Effector CD4-positive, alpha-beta T cell (primary cell): Measurements from ENCODE around the gene PALMD.

Experiments used
- DNase-seq: peaks from one replicate; pipeline ENCODE4 v3.0.0-alpha.2; 2020

Gene PALMD

DNA sequence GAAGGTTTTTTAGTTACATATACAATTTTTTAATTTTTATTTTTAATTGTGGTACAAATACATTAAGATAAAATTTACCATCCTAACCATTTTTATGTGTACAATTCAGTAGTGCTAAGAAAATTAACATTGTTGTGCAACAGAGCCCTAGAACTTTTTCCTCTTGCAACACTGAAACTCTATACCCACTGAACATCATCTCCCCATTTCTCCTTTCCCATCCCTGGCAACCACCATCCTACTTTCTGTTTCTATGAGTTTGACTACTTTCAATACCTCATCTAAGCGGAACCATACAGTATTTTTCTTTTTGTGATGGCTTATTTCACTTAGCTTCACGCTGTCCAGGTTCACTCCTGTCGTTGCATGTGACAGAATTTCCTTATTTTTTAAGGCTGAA is 54.1 kb downstream of the PALMD start:
- no peak for DNase-seq

DNA sequence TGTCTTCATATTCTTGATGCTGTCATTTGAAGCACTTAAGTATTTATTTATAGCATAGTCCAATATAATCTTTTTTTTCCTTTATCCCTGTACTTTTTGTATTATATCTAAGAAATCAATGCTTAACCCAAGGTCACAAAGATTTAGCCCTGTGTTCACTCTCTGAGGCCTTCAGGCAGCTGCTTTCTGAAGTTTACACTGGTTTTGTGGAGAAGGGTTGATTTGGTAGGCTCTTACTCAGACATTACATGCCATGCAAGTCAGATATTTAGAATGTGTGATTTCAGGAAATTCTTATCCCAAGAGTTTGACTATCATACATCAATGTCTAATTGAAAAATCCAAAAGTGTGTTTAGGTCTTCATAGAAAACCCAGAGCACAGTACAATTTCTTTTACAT is 56.3 kb downstream of the PALMD start:
- no peak for DNase-seq

DNA sequence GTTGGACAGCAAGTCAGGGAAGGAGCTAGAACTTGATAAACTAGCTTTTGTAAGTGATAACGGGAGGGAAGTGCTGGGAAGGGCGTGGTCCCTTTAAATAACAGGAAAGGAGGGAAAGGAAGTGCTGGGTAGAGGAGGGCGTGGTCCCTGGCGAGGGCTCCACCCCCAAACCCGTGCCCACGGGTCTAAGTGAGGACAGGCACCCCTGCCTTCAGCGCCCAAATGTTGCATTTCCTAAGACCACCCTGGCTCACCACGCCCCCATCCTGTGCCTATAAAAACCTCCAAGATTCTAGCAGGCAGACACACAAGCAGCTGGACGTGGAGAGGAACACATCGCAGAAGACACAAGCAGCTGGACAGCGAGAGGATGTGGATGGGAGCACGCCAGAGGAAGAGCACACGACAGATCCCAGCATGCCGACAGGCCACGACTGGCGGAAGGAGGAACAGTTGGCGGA is 58.5 kb downstream of the PALMD start:
- no peak for DNase-seq

DNA sequence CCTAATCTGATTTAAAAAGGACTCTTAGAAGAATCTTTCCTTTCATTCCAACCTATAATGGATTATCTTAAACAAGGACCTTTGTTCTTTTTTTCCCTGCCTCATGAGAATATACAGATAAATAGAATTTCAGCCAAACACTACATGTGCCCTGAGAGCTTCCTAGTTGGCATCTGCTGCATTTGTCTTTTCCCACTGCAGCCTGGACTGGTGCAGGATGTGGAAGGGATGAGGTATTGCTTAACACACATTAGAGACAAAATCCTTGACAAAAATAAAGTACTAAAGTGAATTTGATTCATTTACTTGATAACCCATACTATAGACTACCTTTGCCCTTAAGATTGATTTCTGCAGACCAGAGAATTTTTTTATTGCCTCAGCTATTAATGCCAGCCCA is 59.5 kb downstream of the PALMD start:
- no peak for DNase-seq

DNA sequence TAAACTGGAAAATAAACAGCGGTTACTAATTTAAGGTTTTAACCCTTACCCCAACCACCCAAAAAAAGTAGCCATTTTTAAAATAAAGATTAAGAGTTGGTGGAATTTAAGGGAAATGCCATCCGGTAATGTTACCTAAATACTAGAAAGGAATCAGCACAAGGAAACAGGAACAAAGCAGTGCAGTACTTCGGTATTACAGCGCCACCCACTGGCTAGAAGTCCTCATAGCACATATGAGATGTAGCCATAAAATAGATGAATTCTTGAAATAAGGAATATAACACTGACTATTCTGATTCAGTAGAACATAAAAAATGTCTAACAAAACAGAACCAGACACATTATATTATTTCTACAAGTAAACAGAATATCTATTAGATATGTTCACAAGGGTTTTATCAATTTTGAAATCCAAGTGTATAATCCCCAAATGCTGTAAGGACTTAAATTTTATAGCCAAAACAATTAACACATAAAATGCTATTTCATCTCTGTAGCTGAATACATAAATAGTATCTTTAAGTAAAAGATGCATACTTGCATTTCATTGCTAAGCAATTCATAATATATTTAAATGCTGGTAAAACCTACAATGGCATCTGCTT is 61.7 kb downstream of the PALMD start:
- peak; percentile 30 for DNase-seq

DNA sequence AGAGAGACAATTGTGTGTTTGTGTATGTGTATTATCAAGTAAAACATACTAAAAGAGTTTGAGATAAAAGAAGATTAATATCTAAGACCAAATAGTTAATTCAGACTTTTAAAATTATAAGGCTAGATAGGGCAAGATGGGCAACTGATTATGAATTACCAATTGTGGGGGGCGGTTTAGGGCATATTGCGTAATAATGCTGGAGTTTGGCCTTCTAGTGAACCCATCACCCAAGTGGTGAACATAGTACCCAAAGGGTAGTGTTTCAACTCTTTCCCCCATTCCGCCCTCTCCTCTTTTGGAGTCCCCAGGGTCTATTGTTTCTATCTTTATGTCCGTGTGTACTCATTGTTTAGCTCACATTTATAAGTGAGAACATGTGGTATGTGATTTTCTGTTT is 65.1 kb downstream of the PALMD start:
- no peak for DNase-seq

DNA sequence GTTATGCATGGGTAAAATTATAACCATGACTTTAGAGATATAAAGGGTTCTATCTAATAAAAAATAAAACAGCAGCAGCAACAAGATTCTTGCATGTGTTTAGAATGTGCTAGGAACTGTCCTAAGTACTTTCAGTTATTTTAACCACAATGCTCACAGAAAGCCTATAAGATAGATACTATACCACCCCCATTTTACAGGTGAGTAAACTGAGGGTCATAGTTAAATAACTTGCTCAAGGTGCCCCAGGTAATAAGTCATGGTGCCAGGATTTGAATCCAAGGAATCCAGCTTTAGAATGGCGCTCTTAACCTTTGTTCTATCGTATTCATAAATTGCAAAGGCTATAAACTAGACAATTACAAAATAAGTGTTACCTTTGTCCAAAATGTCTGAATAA is 67.1 kb downstream of the PALMD start:
- DNase-seq: no peak

DNA sequence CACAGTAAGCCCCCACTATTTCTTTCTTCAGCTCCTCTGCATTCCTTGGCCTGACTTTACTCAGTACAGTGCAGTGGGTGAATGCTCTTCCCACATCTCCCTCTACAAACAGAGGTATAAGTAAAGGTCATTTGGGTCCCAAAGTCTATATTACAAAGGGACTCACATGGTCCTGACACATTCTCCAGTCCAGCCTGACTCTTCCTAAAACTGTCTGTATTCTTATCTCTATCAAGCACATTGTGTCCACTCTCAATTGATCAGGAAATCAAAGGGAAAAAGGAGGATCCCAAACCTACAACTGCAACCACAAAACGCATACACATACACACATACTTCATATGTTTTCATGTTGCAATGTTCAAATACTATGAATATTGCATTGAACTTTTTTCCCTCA is 71.1 kb downstream of the PALMD start:
- no peak for DNase-seq

DNA sequence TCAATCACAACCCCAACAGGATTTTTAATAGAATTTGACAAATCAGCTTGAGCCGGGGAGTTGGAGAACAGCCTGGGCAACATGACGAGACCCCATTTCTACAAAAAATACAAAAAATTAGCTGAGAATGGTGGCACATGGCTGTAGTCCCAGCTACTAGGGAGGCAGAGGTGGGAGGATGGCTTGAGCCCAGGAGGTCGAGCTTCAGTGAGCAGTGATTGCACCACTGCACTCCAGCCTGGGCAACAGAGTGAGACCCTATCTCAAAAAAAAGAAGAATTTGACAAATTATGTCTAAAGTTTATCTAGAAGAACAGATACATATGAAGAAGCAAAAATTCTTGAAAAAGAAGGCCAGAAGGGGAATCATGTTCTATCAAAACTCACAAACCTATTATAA is 77.3 kb downstream of the PALMD start:
- no peak for DNase-seq

DNA sequence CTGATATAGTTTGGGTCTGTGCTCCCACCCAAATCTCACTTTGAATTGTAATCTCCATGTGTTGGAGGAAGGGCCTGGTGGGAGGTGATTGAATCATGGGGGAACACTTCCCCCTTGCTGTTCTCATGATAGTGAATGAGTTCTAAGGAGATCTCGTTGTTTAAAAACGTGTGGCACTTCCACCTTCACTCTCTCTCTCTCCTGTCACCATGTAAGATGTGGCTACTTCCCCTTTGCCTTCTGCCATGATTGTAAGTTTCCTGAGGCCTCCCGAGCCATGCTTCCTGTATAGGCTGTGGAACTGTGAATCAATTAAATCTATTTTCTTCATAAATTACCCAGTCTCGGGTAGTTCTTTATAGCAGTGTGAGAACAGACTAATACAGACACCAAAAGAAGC is 80.1 kb downstream of the PALMD start:
- no peak for DNase-seq

DNA sequence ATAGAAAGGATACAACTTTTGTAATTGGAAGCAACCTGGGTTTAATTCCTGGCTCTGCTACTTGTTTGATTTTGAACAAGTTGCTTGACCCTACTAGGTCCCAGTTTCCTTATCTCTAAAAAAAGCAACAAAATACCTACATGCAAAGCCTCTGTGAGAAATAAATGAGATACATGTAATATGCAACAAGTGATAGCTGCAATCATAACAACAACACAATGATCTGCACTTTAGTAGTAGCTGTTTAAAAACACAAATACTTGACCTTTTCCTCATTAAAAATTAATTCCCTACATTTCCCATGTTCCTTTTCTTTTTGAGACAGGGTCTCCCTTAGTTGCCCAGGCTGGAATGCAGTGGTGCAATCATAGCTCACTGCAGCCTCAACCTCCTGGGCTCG is 80.5 kb downstream of the PALMD start:
- DNase-seq: no peak

DNA sequence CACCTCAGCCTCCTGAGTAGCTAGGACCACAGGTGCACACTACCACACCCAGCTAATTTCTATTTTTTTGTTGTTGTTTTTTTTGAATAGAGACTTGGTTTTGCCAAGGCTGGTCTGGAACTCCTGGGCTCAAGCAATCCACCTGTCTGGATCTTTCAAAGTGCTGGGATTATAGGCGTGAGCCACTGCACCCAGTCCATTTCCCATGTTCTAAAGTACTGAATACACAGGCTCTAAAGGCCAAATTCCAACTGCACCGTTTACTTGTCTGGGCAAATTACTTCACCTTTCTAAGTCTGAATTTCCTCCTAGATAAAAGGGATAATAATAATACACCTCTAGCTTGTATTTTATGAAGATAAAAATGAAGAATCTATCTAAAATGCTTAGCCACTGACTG is 80.9 kb downstream of the PALMD start:
- no peak for DNase-seq

DNA sequence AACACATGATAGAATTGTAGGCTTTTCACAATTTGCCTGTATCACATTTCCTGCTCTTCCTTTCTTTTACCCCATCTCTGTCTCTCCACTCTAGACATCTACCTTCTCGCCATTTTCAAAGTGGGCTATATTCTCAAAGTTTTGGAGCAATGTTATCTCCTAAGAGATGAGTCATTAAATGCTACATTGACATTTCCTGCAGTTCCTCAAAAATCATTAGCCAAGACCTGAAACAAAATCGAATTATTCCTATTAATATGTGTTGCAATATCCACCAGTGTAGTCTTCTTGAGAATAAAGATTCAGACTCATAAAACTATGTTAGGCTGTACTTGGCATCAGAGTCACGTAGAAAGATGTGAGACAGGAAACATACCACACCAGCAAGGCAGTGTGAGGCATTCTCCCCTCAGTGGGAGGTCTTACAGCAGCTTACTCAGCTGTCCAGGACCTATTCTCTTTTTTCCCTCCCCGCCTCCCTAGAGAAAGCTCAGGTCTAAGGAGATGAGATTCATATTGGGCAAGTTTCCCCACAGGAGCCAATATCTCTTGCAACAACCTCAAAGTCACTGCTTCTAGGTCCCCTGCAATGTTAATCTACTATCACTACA is 81.8 kb downstream of the PALMD start:
- DNase-seq: no peak

DNA sequence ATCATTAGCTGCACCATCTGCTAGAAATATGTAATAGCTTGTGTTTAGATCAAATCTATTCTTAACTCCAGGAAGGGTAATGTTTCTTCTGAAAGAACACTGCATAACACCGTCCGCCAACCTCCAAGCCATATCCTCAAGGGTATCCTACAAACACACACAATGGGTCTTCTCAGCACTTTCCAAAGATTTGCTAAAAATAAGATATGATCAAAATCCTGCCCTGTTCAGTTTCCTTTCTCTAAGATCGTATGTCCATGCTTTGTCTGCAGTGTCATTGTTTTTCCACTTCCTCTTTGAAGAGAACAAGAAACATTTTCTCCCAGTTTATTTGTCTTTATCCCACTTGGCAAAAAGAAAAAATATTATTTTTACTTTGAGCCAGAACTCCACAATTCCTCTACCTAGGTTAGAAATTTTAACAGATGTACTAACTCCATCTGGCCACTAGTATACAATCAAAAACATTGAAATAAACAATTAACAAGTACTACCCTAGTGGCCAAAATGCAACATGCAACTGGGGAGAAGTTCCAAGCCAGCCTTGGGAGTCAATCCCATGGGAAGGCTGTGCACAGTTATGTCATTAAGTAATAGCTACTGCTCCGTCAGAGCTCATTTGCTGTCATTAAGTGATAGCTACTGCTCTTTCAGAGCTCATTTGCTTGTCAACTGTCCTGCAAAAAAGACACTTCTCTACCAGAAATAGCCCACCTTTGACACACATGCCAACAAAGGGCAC is 82.8 kb downstream of the PALMD start:
- DNase-seq: no peak

DNA sequence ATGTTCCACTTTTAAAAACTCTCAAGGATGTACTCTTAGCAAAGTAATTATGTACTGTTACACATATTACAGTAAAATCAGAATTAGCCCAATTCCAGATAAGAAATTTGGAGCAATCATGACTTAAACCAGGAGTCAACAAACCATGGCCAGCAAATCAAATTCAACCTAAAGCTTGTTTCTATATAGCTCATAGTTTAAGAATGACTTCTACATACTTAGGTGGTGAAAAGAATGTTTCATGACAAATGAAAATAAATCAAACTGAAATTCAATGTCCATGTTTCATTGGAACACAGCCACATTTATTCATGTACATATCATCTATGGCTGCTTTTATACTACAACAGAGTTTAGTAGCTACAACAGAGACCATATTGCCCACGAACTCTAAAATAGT is 85.5 kb downstream of the PALMD start:
- no peak for DNase-seq

DNA sequence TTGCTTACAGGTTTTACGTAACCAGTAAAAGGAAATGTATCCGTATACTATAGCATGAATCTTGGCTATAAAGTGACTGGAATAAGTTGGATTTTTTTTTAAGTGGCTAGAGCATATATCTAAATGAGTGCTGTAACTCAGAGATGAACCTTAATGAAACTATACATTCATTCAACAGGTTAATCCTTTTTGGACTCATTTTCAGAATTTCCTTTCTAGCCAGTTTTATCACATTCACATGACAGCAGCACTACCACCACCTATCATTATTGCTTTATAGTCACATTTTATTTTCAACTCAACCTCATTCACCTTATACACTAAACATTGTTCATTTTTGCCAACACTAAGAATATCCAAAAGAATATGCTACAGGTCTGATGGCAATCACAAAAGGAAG is 89.9 kb downstream of the PALMD start:
- no peak for DNase-seq

DNA sequence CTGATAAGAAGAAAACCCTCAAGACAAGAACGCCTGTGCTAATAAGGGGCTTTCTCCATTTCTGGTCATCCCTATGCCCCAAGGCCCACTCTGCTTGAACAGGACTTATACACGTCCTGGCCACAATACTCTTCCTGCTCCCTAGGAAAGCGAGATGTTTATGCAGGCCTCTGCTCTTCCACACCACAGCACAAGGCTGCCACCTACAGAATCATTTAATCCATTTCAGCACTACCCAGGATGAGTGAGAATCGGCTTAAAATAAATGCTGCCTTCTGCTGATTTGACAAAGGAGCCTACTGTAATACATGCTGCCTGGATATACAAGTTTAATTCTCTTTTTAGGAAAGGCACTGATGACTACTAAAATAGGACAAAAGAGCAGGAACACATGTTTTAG is 91.1 kb downstream of the PALMD start:
- no peak for DNase-seq

DNA sequence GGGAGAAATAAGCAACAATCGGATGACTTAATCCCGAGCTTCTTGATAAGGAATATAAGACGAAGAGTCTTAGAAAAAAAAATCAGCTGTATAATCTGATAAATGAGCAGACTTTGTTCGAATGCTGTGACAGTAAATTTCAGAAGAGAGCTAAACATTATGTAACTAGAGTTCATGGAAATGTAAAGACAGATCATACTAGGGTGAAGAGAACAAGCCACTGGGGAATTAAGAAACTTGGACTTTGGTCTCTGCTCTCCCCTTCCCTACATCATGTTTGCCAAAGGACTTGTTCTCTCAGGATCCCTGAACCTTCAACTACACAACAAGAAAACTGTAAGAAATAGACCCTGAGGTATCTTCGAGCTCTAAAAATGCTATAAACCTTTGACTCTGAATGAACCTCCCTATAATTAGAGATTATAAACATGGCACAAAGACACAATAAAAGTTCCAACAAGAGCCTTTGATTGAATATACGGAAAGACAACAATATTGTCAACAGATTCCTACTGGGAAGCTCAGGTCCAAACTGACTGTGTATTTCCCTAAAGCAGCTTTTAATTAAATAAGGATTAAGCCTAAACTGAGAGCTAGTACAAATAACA is 93.0 kb downstream of the PALMD start:
- DNase-seq: no peak

DNA sequence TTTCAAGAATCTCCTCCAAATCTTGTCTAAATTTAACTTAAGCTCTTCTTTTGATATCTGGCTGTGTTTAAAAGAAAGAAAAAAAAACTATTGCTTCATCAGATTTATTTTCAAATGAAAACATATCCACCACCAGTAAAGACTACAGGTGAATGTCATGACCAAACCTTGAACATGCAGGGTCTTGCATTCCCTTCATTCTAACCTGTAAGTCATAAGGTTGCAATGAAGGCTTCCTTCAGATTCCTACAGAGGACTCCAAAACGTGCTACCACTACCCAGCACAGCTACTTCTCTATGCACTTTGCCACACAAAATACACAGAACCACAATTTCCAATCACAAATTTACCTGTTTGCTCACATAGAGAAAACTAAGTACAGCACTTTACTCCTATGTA is 94.2 kb downstream of the PALMD start:
- no peak for DNase-seq
